Sigmoid colon (tissue), 7 donors: ENCODE data around the gene LBR. TPM values are rescaled to one million over a fixed set of nuclear protein-coding genes. Genes with fewer than 3 reads are reported as not detected.

Experiments
- DNase-seq: peaks from one replicate; pipeline ENCODE4 v3.0.0-alpha.2; 2019
- H3K27ac ChIP-seq, 4 donors: fragments of 200-600 bp; sonication (generic); one replicate each; pipeline ENCODE4 v1.5.1; 2016 to 2019; ENCODE audit warnings: mild to moderate bottlenecking in 1 of 4
- H3K27me3 ChIP-seq, 3 donors: fragments of 200-600 bp; sonication (generic); one replicate each; pipeline ENCODE4 v1.5.1; 2019; ENCODE audit warnings: mild to moderate bottlenecking in 1 of 3
- H3K36me3 ChIP-seq, 4 donors: fragments of 200-600 bp; sonication (generic); one replicate each; pipeline ENCODE4 v1.5.1; 2016 to 2019
- H3K4me1 ChIP-seq, 4 donors: fragments of 200-600 bp; sonication (generic); one replicate each; pipeline ENCODE4 v1.5.1; 2017 to 2019
- H3K4me3 ChIP-seq, 4 donors: fragments of 200-600 bp; sonication (generic); one replicate each; pipeline ENCODE4 v1.5.1; 2017 to 2019; ENCODE audit warnings: mild to moderate bottlenecking in 2 of 4, moderate library complexity in 1 of 4
- H3K9me3 ChIP-seq, 4 donors: fragments of 200-600 bp in 3 of 4; sonication (generic) in 3 of 4; one replicate each; pipeline versions ENCODE4 v1.5.1 to v1.6.1; 2013 to 2019
- CTCF ChIP-seq, 4 experiments: fragments of 450-650 bp in 3 of 4; fragments of 200-600 bp in 1 of 4; IDR thresholded peaks; one replicate each; pipeline ENCODE4 v1.5.1; 2016 to 2019; ENCODE audit warnings: antibody characterized with exemption in 4 of 4, mild to moderate bottlenecking in 3 of 4, moderate library complexity in 2 of 4
- EP300 ChIP-seq, 4 donors: sonication (generic); formaldehyde crosslinking; IDR thresholded peaks; one replicate each; pipeline ENCODE4 v1.6.1; 2017; ENCODE audit warnings: antibody characterized with exemption in 4 of 4
- POLR2A ChIP-seq, 2 donors: fragments of 450-650 bp; IDR thresholded peaks; one replicate each; pipeline ENCODE4 v1.6.1; 2016; ENCODE audit warnings: antibody characterized with exemption in 2 of 2, mild to moderate bottlenecking in 2 of 2, moderate library complexity in 2 of 2
- POLR2AphosphoS5 ChIP-seq, 4 donors: sonication (generic); formaldehyde crosslinking; IDR thresholded peaks; one replicate each; pipeline ENCODE4 v1.6.1; 2017; ENCODE audit warnings: antibody characterized with exemption in 4 of 4
- WGBS, 2 donors: extraction: QIAGEN DNeasy Blood & Tissue Kit; methylation state at CpG; one replicate each; pipeline ENCODE4 v1.1.7; 2013; 5-methylcytosine and 5-hydroxymethylcytosine counted together
- intact Hi-C: fragments of 100-400 bp; cut with DNase I; formaldehyde crosslinking; loops from one replicate; pipeline ENCODE4 v1.15.1; 2023
- polyA plus RNA-seq, 3 donors: library from polyadenylated mRNA; stranded (reverse); fragments of 200-250 nt; gene quantifications; one replicate each; pipeline ENCODE4 v1.2.3, GENCODE V29; 2013
- total RNA-seq, 4 donors: library from RNA; depleted of rRNA; stranded (reverse); fragments of >200 nt; gene quantifications; one replicate each; pipeline ENCODE4 v1.1.0, GENCODE V29; 2016
- donor health status: healthy with polysubstance abuse.
- donor health status: Bipolar disorder and iron deficiency.
- donor health status: healthy.

LBR gene
- total and polyA plus RNA-seq, 7 donors, result 5.4 to 195 (median 134) TPM

DNA sequence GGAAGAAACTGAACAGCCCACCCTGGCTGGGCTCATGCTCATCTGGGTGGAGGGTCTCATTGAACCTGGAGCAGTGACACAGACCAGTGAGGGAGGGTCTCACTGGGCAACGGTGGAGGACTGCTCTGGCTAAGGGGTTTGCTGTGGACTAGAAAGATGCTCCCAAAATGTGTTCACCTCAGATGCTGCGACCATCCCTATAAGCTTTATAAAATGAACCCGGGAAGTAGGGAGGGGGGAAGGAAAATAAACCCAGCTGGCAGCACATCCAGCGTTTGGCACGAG, 34.5 kb upstream of the LBR start:
- DNase-seq, result no peak
- H3K4me1 ChIP-seq, result peaks cover 0 to 92% (median 85%) of the 10 kb centered on the region in 4 donors
- H3K27me3 ChIP-seq, result no peaks in the 10 kb centered on the region
- intact Hi-C loops, result no loop called here
- peak overlapping the region in 2 of 4 donors; percentile 2 to 41 for H3K4me3 ChIP-seq
- no peaks in the 10 kb centered on the region for H3K9me3 ChIP-seq
- TF ChIP-seq CTCF (IDR thresholded peaks at IDR 0.05) (no peak), POLR2A (IDR thresholded peaks at IDR 0.05) (no peak), POLR2AphosphoS5 (IDR thresholded peaks at IDR 0.05) (no peak), EP300 (IDR thresholded peaks at IDR 0.05) (no peak)
- no peaks in the 10 kb centered on the region for H3K36me3 ChIP-seq
- peak overlapping the region in 3 of 4 donors; percentile 93 to 96 (median 93) for H3K27ac ChIP-seq
- 15 to 64% methylated on average over 5 of the region's 5 CpGs for WGBS, 2 donors

GRCh38 chr1:225461533-225462428, 33.9 kb upstream of the LBR start:
- H3K4me1 ChIP-seq, result peaks cover 0 to 92% (median 79%) of the 10 kb centered on the region in 4 donors
- H3K27ac ChIP-seq, result peak overlapping the region; percentile 72 to 96 (median 93)
- no peaks in the 10 kb centered on the region for H3K36me3 ChIP-seq
- 79 to 87% methylated on average over 19 of the region's 19 CpGs for WGBS, 2 donors
- peak overlapping the region; percentile 24 to 41 (median 36) for H3K4me3 ChIP-seq
- DNase-seq, result peak; percentile 88
- intact Hi-C loops, result no loop called here
- TF ChIP-seq POLR2A (IDR thresholded peaks at IDR 0.05) (no peak), POLR2AphosphoS5 (IDR thresholded peaks at IDR 0.05) (peak in 3 of 4 donors; percentile 53 to 72 (median 59)), CTCF (IDR thresholded peaks at IDR 0.05) (no peak), EP300 (IDR thresholded peaks at IDR 0.05) (no peak)
- no peaks in the 10 kb centered on the region for H3K9me3 ChIP-seq
- no peaks in the 10 kb centered on the region for H3K27me3 ChIP-seq

DNA sequence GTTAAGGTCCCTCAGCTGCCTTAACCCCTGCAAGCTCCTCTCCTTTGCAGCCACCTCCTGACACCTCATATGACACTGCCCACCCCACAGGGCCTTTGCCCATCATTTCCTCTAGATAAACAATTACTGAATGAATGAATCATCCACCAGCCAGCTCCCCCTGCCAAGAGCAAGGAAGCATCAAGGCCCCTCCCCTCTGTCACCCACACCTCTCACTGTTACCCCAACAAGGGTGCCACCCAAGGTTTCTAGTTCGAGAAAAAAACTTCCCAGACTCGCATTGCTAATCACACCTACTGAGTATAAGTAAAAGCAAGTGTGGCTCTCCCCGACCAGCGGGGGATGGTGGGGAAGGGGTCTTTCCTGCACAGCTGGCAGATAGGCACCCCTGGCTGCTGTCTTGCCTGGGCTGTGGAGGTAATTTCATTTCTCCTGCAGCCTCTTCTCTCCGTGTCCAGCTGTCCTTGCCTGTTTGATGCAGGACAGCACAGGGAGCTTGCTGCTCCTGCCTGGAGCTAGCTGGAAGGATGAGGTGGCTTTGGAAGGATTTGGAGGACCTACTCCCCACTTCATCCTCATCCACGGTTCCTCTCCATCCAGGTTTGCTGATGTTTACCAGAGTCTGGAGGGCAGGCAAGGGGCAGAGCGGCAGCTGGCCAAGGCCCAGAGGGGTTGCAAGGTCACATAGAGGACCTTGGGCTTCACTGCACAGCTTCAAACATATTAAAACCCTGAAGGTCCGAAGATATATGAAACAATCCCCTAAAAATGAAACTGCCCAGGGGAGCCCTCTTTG, 33.1 kb upstream of the LBR start:
- no peaks in the 10 kb centered on the region for H3K27me3 ChIP-seq
- DNase-seq, result peak; percentile 71
- peaks cover 0 to 92% (median 76%) of the 10 kb centered on the region in 4 donors for H3K4me1 ChIP-seq
- H3K4me3 ChIP-seq, result peak overlapping the region; percentile 24 to 41 (median 36)
- intact Hi-C loops, result no loop called here
- TF ChIP-seq CTCF (IDR thresholded peaks at IDR 0.05) (no peak), POLR2AphosphoS5 (IDR thresholded peaks at IDR 0.05) (peak in 1 of 4 donors; percentile 26), EP300 (IDR thresholded peaks at IDR 0.05) (peak in 1 of 4 donors; percentile 16), POLR2A (IDR thresholded peaks at IDR 0.05) (no peak)
- peak overlapping the region; percentile 72 to 96 (median 93) for H3K27ac ChIP-seq
- WGBS, 2 donors, result 67 to 76% methylated on average over 8 of the region's 8 CpGs
- H3K36me3 ChIP-seq, result no peaks in the 10 kb centered on the region
- H3K9me3 ChIP-seq, result no peaks in the 10 kb centered on the region

- intact Hi-C loops, result no loop called here
- peak; percentile 72 for DNase-seq
- TF ChIP-seq POLR2AphosphoS5 (IDR thresholded peaks at IDR 0.05) (peak in 2 of 4 donors; percentile 40 to 68), CTCF (IDR thresholded peaks at IDR 0.05) (peak in 1 of 4 experiments; percentile 22), EP300 (IDR thresholded peaks at IDR 0.05) (no peak), POLR2A (IDR thresholded peaks at IDR 0.05) (no peak)
- H3K27ac ChIP-seq, result peak overlapping the region; percentile 72 to 96 (median 93)
- WGBS, 2 donors, result 64 to 67% methylated on average over 18 of the region's 18 CpGs
- H3K9me3 ChIP-seq, result no peaks in the 10 kb centered on the region
- H3K36me3 ChIP-seq, result no peaks in the 10 kb centered on the region
- H3K4me3 ChIP-seq, result peak overlapping the region; percentile 24 to 41 (median 36)
- H3K4me1 ChIP-seq, result peaks cover 0 to 84% (median 70%) of the 10 kb centered on the region in 4 donors
- H3K27me3 ChIP-seq, result no peaks in the 10 kb centered on the region
Measured at GRCh38 chr1:225460021-225460736, 32.3 kb upstream of the LBR start.
